ENCODE results near the gene TGFB1.

GRCh38 chr19:41357746-41358145 is 4.0 kb upstream of the TGFB1 start:
- TF ChIP-seq CTCF (IDR thresholded peaks at IDR 0.05 in 2 of 3, conservative IDR thresholded peaks at IDR 0.05 in 1 of 3; ENCODE audit: insufficient read depth in 2 of 3, low read depth in 1 of 3, low read length in 3 of 3): no peak
- no peak for TF ChIP-seq ARID1B (IDR thresholded peaks at IDR 0.05)
- no peak for TF ChIP-seq CREM (IDR thresholded peaks at IDR 0.05; ENCODE audit: low read depth)
- no peak for TF ChIP-seq KAT7 (CRISPR knock-in tag; IDR thresholded peaks at IDR 0.05; ENCODE audit: borderline replicate concordance)
- TF ChIP-seq FOSL1 (tag; conservative IDR thresholded peaks at IDR 0.05): no peak
- no peak for TF ChIP-seq HCFC1 (IDR thresholded peaks at IDR 0.05; ENCODE audit: low read depth, low read length)
- TF ChIP-seq POLR3G (IDR thresholded peaks at IDR 0.05; ENCODE audit: extremely low read depth, insufficient read length, insufficient replicate concordance): no peak
- no peak for TF ChIP-seq MAX (CRISPR knock-in tag; IDR thresholded peaks at IDR 0.05)
- no peak for TF ChIP-seq ZKSCAN3 (CRISPR knock-in tag; IDR thresholded peaks at IDR 0.05)
- TF ChIP-seq RNF2 (IDR thresholded peaks at IDR 0.05): no peak
- no peak for TF ChIP-seq POLR2B (IDR thresholded peaks at IDR 0.05; ENCODE audit: low read depth, partially characterized antibody)
